Subcutaneous adipose tissue (tissue), 4 donors: ENCODE data around the gene SNRPA. TPM values are rescaled to one million over a fixed set of nuclear protein-coding genes. Genes with fewer than 3 reads are reported as not detected.

Experiments
- CTCF ChIP-seq: fragments of 450-650 bp; IDR thresholded peaks from one replicate; pipeline ENCODE4 v1.5.1; 2016; ENCODE audit warnings: low read depth, mild to moderate bottlenecking, control low read depth, antibody characterized with exemption, moderate library complexity
- total RNA-seq, 4 donors: library from RNA; depleted of rRNA; stranded (reverse); fragments of >200 nt; gene quantifications; one replicate each; pipeline ENCODE4 v1.1.0, GENCODE V29; 2016

SNRPA gene
- total RNA-seq, 4 donors from 2014 or later, result 19.1 to 50.1 (median 29.7) TPM

GRCh38 chr19:40752257-40752781 is 1.3 kb downstream of the SNRPA start:
- TF ChIP-seq CTCF, result no peak

- no peak for TF ChIP-seq CTCF
Observed at GRCh38 chr19:40754611-40755247, 3.7 kb downstream of the SNRPA start.

GRCh38 chr19:40755248-40755624 is 4.2 kb downstream of the SNRPA start:
- TF ChIP-seq CTCF, result no peak

- TF ChIP-seq CTCF, result no peak
Observed at GRCh38 chr19:40755791-40756190, 4.8 kb downstream of the SNRPA start.

- no peak for TF ChIP-seq CTCF
Observed at GRCh38 chr19:40756502-40757110, 5.6 kb downstream of the SNRPA start.

- TF ChIP-seq CTCF, result no peak
Observed at GRCh38 chr19:40758491-40758890, 7.5 kb downstream of the SNRPA start.

- TF ChIP-seq CTCF, result no peak
Observed at GRCh38 chr19:40759352-40759751, 8.3 kb downstream of the SNRPA start.
